Mucosa of descending colon (tissue), 3 donors: ENCODE results near the gene MCL1. TPM values are rescaled to one million over a fixed set of nuclear protein-coding genes. Genes with fewer than 3 reads are reported as not detected.

Experiments
- ATAC-seq: fragments of 200-7000 bp; cut with Tn5 transposase; one replicate; pipeline ENCODE4 v1.9.1; 2020; ENCODE audit warnings: mild to moderate bottlenecking, moderate library complexity
- DNase-seq, 3 donors: peaks; one replicate each; pipeline ENCODE4 v3.0.0-alpha.2; 2020
- H3K36me3 ChIP-seq: fragments of 200-600 bp; one replicate; pipeline ENCODE4 v1.8.0; 2021; ENCODE audit warnings: low read depth, mild to moderate bottlenecking
- H3K4me1 ChIP-seq: fragments of 200-600 bp; one replicate; pipeline ENCODE4 v1.8.0; 2021; ENCODE audit warnings: low read depth, mild to moderate bottlenecking
- H3K4me3 ChIP-seq: fragments of 200-600 bp; one replicate; pipeline ENCODE4 v1.8.0; 2021; ENCODE audit warnings: mild to moderate bottlenecking
- H3K9me3 ChIP-seq: fragments of 200-600 bp; one replicate; pipeline ENCODE4 v1.8.0; 2021; ENCODE audit warnings: mild to moderate bottlenecking
- CTCF ChIP-seq: fragments of 200-600 bp; IDR thresholded peaks from one replicate; pipeline ENCODE4 v1.8.0; 2022; ENCODE audit warnings: antibody characterized with exemption, mild to moderate bottlenecking
- intact Hi-C, 2 donors: fragments of 100-400 bp; cut with DNase I in 1 of 2; cut with micrococcal nuclease in 1 of 2; formaldehyde crosslinking; loops; one replicate each; pipeline versions ENCODE4 v1.11.0 to v1.11.1; 2022; cut with DNase I, micrococcal nuclease
- total RNA-seq, 3 donors: library from RNA; stranded (reverse); fragmentation: NEBNext Ultra II Directional in 2 of 3; extraction: Animal tissue kit (Norgen Biotek cat#: 25700) in 2 of 3; gene quantifications; one replicate each; pipeline versions ENCODE4 v1.2.1 to v1.2.4, GENCODE V29; 2021 to 2023
- donor health status: DM: no; HTN: no; CAD: no; lungs with moderate emphysema.
- donor health status: DM: no; HTN: no; CAD: no.
- donor health status: DM: no; HTN: yes; CAD: no.

Gene MCL1
- total RNA-seq, 3 donors from 2014 or later, result 221 to 258 (median 236) TPM

- Histone ChIP-seq H3K36me3 (no peaks in the 10 kb centered on the region), H3K4me1 (peaks cover 15% of the 10 kb centered on the region), H3K9me3 (no peaks in the 10 kb centered on the region), H3K4me3 (no peak overlapping the region)
- DNase-seq, result peak in 1 of 3 donors; percentile 14
- no peak for TF ChIP-seq CTCF
- intact Hi-C loops, result no loop called here
- no peak for ATAC-seq
These were observed 42.3 kb downstream of the MCL1 start for GRCh38 chr1:150536836-150537731.

GRCh38 chr1:150535511-150536287, 43.7 kb downstream of the MCL1 start:
- DNase-seq, result peak in 1 of 3 donors; percentile 14
- no peaks in the 10 kb centered on the region for H3K36me3 ChIP-seq
- no peak for ATAC-seq
- intact Hi-C loops, result no loop called here
- TF ChIP-seq CTCF, result no peak
- no peak overlapping the region for H3K4me3 ChIP-seq
- no peaks in the 10 kb centered on the region for H3K9me3 ChIP-seq
- H3K4me1 ChIP-seq, result peaks cover 15% of the 10 kb centered on the region

- Histone ChIP-seq H3K4me1 (peaks cover 18% of the 10 kb centered on the region), H3K36me3 (no peaks in the 10 kb centered on the region), H3K4me3 (no peak overlapping the region), H3K9me3 (no peaks in the 10 kb centered on the region)
- no peak for ATAC-seq
- no peak for TF ChIP-seq CTCF
- intact Hi-C loops, result no loop called here
- DNase-seq, result peak in 1 of 3 donors; percentile 32
These were observed 45.4 kb downstream of the MCL1 start for GRCh38 chr1:150534002-150534401.

GRCh38 chr1:150532860-150533259, 46.5 kb downstream of the MCL1 start:
- no peak for DNase-seq
- no peak for TF ChIP-seq CTCF
- Histone ChIP-seq H3K4me3 (no peak overlapping the region), H3K9me3 (no peaks in the 10 kb centered on the region), H3K36me3 (no peaks in the 10 kb centered on the region), H3K4me1 (peaks cover 22% of the 10 kb centered on the region)
- intact Hi-C loops, result no loop called here
- ATAC-seq, result no peak

GRCh38 chr1:150530491-150531159, 48.8 kb downstream of the MCL1 start:
- H3K9me3 ChIP-seq, result no peaks in the 10 kb centered on the region
- H3K4me3 ChIP-seq, result no peak overlapping the region
- H3K36me3 ChIP-seq, result no peaks in the 10 kb centered on the region
- intact Hi-C loops, result no loop called here
- no peak for TF ChIP-seq CTCF
- DNase-seq (no peak), ATAC-seq (no peak)
- H3K4me1 ChIP-seq, result peaks cover 22% of the 10 kb centered on the region
